ENCODE results near the gene LCOR.

DNA sequence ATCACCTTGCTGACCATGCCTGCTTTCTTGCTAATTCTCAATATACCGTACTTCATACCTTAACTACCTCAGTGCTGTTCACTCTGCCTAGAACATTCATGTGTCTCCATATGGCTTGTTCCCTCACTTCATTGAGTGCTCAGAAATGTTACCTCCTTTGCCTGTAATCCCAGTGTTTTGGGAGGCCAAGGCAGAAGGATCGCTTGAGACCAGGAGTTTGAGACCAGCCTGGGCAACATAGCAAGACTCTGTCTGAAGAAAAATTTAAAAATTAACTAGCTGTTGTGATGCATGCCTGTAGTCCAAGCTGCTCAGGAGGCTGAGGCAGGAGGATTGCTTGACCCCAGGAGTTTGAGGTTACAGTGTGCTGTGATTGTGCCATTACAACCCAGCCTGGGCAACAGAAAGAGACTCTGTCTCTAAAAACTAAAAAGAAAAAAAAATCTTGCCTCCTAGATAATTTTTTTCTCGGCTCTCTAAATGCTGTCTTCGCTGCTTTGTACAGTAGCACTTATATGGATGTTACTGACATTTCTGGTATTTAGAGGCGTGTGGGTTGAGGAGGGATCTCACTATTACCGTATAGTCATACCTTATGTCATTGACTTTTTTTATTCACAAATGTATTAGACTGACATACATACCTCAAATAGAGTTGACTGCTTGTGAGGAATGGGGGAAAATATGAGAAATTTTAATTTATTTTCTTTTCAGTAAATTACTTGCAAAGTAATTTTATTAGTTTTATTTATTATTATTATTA is 63.7 kb downstream of the LCOR start:
- TF ChIP-seq NFIB (CRISPR knock-in tag; IDR thresholded peaks at IDR 0.05; ENCODE audit: borderline replicate concordance) (no peak), CREB1 (IDR thresholded peaks at IDR 0.05) (no peak), CREB1 (CRISPR knock-in tag; IDR thresholded peaks at IDR 0.05) (no peak), ZBTB43 (CRISPR knock-in tag; conservative IDR thresholded peaks at IDR 0.05) (no peak), MYC (CRISPR knock-in tag; IDR thresholded peaks at IDR 0.05; ENCODE audit: borderline replicate concordance) (no peak), ZNF350 (CRISPR knock-in tag; IDR thresholded peaks at IDR 0.05; ENCODE audit: borderline replicate concordance, low read depth) (no peak), CTCF (CRISPR knock-in tag; IDR thresholded peaks at IDR 0.05) (no peak), BATF2 (CRISPR knock-in tag; IDR thresholded peaks at IDR 0.05) (no peak), NCOR1 (IDR thresholded peaks at IDR 0.05; ENCODE audit: borderline replicate concordance, low read length) (no peak), EZH2 (conservative IDR thresholded peaks at IDR 0.05; ENCODE audit: low read depth, low read length) (no peak)
- TF ChIP-seq, protein P1, sequence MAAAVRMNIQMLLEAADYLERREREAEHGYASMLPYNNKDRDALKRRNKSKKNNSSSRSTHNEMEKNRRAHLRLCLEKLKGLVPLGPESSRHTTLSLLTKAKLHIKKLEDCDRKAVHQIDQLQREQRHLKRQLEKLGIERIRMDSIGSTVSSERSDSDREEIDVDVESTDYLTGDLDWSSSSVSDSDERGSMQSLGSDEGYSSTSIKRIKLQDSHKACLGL (CRISPR knock-in tag; IDR thresholded peaks at IDR 0.05), result no peak
- TF ChIP-seq, protein P2, sequence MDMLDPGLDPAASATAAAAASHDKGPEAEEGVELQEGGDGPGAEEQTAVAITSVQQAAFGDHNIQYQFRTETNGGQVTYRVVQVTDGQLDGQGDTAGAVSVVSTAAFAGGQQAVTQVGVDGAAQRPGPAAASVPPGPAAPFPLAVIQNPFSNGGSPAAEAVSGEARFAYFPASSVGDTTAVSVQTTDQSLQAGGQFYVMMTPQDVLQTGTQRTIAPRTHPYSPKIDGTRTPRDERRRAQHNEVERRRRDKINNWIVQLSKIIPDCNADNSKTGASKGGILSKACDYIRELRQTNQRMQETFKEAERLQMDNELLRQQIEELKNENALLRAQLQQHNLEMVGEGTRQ (IDR thresholded peaks at IDR 0.05; ENCODE audit: low read depth, low read length), result no peak
- TF ChIP-seq, protein P2 (CRISPR knock-in tag; IDR thresholded peaks at IDR 0.05; ENCODE audit: borderline replicate concordance), result no peak
